Measurements from ENCODE around the gene MXI1. TPM values are rescaled to one million over a fixed set of nuclear protein-coding genes. Genes with fewer than 3 reads are reported as not detected.

MXI1 gene
- 68.2 TPM for total RNA-seq

DNA sequence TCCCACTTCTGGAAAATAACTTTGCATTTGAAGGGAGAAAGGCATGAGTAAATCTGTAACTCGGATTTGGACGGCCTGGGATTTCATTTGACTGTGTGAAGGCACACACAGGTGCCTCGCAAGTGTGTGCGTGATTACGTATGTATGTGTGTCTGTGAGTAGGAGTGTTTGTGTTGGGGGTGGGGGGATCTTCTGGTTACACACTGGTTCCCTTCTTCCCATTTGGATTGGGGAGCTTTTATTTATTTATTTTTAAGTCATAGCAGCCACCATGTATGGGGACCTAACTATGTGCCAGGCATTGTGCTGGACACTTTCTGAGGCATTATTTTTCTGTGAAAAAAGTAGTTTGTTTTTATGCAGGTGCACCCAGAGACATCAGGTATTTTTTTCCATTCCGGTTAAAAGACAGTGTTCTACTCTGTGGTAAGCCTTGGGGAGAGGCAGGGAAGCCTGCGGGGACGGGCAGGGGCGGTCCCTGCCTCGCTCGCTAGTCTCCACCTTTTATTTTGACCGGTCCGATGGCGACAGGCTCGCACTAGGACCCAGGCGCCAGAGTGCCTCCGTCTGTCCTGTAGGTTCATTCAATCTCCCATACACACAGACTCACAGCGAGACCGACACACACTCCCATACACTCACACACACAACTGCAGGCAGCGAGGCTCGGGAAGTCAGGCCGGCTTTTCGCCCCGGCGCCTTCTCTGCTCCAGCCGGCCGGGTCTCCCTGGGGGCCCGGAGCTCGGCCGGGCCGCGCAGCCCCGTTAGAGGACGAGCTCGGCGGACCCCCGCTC, at the start of gene MXI1:
Gene MXI1, plus strand, starts transcription at position 595 of the 794 bp plus-strand sequence. CDS start 204 bp downstream, outside the sequence.
- peak; percentile 48 for DNase-seq

DNA sequence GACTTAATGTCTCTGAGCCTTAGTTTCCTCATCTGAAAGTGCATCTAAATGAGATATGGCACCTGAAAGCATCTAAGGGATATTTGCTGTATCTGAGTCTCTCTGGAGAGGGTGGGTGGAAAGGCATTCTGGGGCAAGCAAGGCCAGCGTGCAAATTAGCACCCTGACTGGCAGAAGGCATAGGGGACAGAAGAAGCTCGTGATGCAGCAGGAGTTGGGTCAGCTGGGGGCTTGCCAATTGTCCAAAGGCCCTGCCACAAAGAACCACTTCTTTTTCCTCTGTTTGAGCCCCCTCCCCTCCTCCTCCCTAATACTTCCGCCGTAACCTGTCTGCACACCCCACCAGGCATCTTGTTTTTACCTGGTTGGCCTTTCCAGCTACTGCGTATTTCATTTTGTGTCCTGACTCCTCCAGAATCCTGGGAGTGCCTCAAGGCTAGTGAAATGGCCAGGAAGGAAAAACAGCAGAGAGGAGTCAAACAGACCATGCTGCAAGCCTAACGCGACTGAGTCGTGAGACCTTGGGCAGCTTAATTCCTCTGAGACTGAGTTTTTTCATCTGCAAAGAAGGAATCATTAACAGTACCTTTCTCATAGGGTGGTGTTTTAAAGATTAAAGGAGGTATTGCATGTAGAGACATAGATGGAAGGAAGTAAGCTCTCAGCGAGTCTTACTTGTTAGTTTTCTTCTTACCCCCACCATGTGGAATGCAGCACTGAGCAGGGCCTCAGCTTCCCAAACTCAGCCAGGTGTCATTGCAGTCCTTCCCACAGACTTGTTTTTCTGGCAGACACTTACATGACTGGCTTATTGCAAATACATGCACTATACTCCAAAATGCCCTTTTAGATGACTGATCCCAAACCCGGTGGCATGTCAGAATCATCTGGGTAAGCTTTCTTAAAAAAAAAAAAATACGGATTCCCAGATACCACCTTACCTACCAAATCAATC, 49.1 kb upstream of the MXI1 start:
- no peak for DNase-seq

DNA sequence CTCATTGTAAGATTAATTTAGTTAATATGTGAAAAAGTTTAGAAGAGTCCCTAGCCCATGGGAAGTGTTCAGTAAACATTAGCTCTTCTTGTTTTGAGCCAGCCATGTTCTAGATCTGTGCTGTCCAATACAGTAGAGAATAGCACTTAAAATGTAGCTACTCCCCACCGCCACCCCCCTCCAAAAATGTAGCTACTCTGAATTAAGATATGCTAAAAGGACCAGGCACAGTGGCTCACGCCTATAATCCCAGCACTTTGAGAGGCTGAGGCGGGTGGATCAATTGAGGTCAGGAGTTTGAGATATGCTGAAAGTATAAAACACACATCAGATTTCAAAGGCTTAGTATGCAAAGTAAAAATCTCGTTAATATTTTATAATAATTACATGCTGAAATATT, 47.3 kb upstream of the MXI1 start:
- DNase-seq = no peak

DNA sequence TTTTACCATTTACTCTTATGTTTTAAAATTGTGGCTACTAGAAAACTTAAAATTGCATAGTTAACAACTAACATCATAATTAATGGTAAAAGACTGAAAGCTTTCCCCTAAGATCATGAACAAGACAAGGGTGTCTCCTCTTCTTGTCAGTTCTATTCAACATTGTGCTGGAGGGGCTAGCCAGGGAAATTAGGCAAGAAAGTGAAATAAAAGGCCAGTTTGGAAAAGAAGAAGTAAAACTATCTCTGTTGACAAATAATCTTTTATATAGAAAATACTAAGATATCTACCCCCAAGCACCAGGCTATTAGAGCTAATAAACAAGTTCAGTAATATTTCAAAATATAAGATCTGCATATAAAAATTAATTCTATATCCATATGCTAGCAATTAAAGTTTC, 46.9 kb upstream of the MXI1 start:
- DNase-seq = no peak

DNA sequence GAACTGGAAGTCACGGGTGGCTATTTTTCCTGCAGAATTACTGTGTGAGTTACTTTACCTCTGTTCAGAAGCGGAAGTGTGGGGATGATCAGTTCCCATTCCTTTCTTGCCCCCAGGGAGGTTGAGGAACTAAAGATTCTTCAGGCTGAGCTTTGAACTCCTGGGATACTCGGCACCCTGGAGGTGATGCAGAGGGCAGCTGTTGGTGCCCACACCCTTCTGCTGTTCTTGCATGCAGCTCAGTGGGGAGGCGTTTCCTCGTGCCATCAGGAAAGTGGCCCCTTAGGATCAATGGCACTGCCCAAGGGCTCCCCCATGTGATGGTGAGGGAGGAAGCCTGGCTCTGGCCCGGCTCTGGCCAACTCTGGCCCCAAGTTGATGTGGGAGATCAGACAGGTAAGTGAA, 44.7 kb upstream of the MXI1 start:
- DNase-seq = no peak

DNA sequence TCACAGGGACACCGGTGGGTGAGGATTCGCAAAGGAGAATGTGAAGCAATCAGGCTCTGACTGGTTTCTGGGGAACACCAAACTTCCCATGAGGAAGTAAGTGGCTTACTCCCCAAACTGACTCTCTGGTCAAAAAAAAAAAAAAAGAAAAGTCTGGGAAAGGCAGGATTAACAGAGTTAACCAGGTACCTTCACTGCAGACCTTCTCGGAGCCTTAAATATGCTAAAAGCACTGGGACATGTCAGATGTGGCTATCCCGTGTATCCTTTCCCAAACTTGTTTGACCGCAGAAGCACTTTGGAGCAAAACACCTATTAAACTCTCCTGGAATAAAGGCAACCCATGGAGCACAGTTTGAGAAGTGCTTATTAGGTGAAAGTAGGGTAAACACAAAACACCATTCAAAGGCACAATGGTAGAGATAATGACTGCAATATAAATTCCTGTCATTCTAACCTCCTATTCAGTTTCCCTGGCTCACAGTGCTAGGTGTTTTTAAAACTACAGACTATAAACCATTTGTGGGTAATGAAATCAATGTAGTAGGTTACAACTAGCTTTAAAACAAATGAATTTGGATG, 44.1 kb upstream of the MXI1 start:
- no peak for DNase-seq

DNA sequence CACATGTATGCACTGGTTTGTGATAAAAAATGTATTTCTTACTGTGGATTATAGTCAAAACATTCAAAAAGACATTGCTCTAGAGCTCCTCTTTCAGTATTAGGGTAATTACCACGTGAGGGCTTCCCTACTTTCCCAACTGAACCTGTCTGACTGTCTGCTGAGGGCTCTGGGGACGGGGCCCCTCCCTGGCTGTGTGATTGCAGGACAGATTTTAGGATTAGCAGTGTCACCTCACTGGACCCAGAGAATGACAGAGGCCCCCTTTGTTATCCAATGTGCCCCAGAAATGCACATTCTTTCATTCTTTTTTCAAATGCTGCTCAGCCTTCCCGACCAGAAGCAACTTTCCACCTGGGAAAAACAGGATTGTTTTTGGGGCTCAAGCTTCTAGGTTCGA, 43.6 kb upstream of the MXI1 start:
- no peak for DNase-seq

DNA sequence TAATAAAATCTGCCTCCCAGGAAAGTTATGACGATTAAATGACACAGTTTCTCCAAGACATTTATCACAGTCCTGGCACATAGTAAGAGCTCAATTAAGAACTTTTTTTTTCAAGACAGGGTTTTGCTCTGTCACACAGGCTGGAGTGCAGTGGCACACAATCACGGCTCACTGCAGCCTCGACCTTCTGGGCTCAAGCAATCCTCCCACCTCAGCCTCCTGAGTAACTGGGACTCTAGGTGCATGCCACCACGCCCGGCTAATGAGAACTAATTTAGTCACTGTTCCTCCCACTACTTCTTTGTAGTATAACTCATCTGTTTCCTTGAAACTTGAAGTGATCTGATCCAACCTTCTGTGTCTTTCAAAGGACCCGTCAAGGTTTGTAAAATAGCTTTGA, 42.2 kb upstream of the MXI1 start:
- no peak for DNase-seq

DNA sequence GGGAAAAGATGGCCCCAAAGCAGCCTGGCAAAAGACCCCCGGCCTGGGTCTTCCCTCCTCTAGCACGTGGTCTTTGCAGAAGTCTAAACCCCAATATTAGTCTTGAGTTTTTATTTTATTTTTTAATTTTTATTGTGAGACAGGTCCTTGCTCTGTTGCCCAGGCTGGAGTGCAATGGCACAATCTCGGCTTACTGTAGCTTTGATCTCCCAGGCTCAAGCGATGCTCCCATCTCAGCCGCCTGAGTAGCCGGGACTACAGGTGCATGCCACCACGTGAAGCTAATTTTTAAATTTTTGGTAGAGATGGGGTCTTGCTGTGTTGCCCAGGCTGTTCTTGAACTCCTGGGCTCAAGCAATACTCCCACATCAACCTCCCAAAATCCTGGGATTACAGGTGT, 40.3 kb upstream of the MXI1 start:
- no peak for DNase-seq

DNA sequence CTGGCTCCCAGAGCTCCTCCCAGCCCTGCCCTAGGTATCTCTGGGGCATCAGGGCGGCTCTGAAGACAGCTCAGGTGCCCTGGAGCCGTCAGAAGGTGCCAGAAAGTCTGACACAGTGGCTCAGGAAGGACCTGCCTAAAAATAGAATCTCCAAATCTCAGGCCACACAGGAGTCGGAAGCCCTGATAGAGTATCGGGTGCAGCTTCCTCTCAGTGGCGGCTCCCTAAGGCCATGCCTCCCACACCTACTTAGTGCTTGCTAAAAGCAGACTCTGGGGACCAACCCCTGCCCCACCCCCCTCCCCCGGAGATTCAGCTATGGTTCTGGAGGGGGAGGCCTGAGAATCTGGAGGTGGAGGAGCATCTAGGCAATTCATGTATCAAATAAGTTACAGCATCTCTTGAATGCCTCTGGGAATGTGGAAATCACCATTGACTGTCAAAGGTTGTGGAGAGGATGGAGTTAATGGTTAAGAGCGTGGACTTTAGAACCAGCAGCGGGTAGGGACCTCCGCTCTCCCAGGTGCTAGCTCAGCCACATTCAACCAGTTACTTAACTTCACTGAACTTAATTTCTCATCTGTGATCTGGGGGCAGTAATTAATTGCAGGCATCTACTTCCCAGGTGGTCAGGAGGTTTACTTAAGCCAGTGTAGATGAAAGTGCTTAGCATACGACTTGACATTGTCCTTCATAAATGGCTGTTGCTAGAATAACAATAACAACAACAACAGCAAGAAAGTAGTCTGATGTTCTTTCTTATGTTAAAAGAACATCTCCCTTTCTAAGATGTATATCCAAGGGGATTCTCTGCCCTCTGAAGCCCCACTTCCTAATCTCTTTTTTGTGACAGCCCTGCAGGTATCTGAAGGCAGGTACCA, 38.6 kb upstream of the MXI1 start:
- no peak for DNase-seq

DNA sequence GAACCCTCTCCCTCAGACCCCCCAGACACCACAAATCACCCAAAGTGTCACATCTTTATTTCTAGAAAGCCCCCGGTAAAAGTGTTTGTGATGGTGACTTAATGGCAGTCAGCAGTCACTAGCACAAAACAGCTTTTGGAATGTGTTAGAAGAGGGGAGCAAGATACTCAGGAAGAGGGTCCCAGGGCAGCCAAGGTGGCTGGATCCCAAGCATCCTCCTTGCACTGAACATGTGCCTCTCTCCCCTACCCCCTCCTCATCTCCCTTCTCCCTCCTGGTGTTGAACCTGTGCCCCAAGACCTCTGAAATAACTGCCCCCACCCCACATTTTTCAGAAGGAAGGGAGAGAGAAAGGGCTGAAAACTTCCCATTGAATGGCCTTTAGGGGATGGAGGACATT, 37.8 kb upstream of the MXI1 start:
- DNase-seq = no peak

DNA sequence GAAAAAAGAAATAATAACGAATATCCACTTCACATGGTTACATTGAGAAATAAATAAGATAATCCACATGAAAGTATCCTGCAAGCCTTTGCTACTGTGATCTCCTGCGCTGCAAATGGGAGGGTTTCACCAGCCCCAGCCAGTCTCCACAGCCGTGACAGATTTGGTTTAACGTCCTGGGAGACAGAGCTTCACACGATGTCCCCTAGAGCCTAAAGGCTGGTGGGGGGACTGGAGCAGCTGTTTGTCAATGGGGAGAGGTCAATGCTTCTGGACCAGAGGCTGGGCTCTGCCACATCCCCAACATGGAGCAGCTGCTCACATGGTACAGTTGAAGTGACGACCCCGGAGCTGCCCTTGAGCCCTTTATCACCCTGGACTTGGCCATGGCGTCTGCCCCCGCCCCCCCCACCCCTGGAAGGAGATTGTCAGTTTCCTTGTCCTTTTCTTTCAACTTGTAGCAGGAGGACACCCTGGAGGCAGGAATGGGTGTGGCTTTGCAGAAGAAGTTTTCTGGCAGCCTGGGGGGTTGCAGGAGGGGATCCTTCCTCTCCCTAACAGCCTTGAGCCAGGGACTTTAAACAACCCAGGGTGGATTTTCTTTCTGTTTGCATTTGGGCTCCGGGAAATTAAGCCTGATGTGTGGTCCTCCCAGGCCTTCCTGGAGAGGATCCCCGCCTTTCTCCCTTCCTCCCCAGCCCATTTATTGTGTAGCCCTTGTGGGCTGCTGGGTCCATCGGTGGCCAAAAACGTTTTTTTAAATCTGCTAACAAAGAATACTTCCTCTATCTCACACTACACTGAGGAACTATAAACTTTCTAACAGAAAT, 37.0 kb upstream of the MXI1 start:
- no peak for DNase-seq

DNA sequence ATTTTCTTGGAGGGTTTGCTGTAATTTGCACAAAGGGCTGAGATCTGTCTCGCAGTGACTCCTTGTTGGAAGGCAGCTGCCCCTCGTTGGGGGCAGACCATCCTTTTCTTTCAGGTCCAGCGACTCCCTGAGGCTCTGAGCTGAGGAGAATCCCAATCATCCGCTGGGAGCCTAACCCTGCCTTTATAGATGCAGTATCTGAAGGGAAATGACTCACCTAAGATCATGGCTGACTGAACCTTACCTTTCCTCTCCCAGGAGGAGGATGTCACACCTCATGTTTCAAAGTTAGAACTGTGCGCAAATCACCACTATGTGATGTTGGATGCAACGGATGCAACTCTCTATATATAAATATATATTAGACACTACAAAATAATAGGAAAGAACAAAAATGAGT, 36.4 kb upstream of the MXI1 start:
- no peak for DNase-seq

DNA sequence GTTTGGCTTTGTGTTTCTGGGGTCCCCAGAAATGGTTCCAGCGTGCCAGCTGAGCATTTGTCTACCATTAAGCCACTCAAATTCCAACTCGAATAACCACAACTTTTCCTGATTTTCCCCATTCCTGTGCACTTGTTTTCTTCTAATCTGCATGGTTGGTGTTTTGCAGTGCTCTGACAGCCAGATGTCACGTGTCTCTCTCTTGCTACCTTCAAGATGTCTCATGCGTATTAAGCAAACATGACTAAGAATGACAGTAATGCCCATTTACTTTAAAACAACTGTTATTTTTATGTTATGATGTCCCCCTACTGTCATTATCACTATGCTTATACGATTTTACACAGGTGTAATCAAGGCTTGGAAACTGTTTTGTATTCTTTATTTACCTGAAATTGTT, 35.2 kb upstream of the MXI1 start:
- no peak for DNase-seq

DNA sequence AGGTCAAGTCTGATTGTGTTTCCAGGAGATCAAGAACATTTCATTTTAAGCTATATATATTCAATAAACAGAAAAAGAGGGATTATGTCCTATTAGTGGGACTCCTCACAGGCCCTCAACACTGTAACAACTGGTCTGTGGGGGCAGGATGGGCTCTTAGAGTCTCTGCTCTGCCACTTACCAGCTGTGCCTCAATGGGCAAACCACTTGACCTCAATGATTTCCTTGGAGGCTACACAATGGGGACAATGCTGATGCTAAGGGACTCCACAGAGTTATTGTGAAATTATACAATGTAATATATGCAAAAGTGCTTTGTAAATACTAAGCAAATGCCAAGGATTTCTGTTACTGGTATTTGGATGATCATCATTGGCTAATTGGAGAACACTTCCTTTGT, 33.2 kb upstream of the MXI1 start:
- no peak for DNase-seq

DNA sequence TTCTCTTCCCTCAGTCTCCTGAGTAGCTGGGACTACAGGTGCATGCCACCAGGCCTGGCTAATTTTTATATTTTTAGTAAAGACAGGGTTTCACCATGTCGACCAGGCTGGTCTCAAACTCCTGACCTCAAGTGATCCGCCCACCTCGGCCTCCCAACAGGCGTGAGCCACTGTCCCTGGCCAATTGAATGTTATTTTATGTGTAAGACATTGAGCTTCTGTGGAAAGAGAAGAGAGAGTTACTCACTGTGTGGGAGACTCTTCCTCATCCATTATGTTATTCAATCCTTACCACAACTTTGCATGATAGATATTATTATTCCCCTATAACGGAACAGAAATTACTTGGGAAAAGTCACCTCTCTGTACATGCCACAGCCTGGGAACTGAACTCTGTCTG, 32.6 kb upstream of the MXI1 start:
- no peak for DNase-seq

DNA sequence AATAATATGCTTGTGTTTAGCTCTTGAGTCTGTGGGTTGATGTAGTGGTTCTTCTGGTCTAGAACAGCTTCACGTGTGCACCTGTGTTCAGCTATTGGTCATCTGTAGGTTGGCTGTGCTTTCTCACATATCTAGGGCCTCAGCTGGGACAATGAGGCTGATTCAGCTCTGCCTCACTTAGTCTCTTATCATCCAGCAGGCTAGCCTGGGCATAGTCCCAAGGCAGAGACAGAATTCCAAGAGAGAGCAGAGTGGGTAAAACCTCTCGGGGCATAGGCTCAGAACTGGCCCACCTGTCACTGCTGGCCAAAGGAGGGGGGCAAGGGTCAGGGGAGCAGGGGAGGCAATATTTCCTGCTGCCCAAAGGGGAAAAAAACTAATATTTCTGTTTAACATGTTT, 32.0 kb upstream of the MXI1 start:
- DNase-seq = no peak

DNA sequence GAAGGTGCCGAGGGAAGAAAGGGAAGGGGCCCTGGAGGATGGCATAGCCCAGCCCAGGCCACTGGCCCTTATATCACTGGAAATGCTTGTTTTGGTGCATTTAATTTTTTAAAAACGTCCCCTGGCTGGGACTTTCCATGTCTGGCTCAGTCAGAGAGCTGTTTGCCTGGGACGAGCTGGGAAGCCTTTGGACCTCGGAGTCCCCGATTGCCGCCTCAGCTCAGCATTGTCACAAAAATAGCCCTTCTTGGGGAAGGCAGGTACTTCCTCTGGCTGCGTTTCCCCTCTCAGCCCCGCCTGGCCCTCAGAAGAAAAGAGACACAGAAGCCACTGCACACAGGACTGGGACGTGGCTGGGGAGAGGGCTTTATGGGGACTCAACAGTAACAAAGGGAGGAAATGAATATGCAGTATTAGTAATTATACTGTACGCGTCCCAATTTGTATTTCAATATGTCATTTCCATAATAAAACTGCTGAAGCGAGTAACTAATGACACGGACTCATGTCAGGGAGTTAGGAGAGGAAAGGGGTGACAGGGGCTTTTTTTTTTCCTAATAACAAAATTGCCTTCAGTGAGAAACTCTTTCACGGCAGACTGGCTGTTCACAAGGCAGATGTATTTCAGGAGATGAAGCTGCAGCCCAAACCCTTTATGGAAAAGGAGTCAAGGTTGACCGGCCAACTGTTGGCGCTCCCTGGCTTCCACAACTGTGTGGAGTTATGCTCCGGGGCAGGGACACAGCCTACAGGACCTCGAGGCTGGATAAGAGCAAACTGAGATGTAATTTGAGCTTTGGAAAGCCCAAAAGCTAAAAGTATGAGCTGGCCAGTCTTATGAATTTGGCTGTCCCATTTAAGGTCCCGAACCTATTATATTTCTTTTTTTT, 31.0 kb upstream of the MXI1 start:
- no peak for DNase-seq

DNA sequence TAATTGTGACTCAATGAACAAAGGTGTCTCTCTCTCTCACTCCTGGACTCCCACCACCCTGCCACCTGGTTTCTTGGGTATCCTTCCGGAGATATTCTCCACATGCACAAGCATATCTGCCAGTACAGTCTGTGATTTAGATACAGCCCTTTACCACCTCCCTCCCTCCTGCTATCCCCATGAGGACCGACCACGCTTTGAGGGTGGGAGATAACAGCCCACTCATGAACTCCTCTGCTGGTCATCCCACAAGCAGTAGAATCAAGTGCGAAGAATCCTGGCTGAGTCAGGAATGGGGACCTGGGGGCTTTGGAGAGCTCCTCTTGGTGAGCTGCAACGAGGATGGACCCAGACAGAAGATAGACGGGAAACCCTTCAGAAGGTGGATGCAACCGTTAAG, 28.2 kb upstream of the MXI1 start:
- DNase-seq = no peak

DNA sequence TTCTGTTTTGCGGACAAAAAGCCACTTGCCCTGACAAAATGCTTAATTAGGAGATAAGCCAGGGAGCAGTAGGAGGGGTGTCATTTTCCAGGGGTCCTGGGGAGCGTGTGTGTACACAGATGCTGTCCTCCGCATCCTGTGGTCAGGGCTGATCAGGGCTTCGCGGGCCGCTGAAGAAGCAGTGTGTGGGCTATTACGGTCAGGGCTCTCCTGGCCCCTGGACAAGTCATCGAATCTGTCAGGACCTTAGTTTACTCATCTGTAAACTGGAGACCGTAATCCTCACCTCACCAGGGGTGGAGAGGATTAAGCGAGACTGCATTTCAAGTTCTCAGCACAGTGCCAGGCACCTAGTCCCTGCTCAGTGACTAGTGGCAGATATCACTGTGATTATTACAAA, 26.0 kb upstream of the MXI1 start:
- no peak for DNase-seq
